Endothelial cell of umbilical vein (primary cell): Measurements from ENCODE around the gene SLC25A43. TPM values are rescaled to one million over a fixed set of nuclear protein-coding genes. Genes with fewer than 3 reads are reported as not detected.

ENCODE experiments used
- BruUV-seq: library from RNA; stranded (reverse); fragments of 400-500 nt; replicated peaks from 2 replicates; lab custom pipeline; 2021; lab: Mats Ljungman, UMichigan
- CTCF ChIA-PET: fragments of 300-600, 350-600 bp; sonication (Branson Sonifier 250); formaldehyde crosslinking; loops from one replicate; lab custom pipeline; 2021; ENCODE audit warnings: antibody characterized with exemption, inconsistent platforms; lab: Charles Lee
- POLR2A ChIA-PET: fragments of 300-600, 350-600 bp; sonication (Branson Sonifier 250); formaldehyde crosslinking; loops from one replicate; lab custom pipeline; 2021; ENCODE audit warnings: antibody characterized with exemption, inconsistent platforms; lab: Charles Lee
- DNase-seq: peaks from one replicate; pipeline ENCODE4 v3.0.0-alpha.2; 2011; ENCODE audit warnings: low read depth, low spot score
- FAIRE-seq: peaks from 2 replicates; lab custom pipeline; 2011; peaks lifted over from hg19 to GRCh38; lab: Jason Lieb, UNC
- H2AFZ ChIP-seq: 2 replicates; pipeline ENCODE4 v1.6.0; 2012; ENCODE audit warnings: low read depth, low read length, control low read depth, inconsistent platforms
- H3K27ac ChIP-seq: 2 replicates; pipeline ENCODE4 v1.5.1; 2011; ENCODE audit warnings: low read depth, mild to moderate bottlenecking, control low read depth, low read length, moderate library complexity; ENCODE audit not compliant: insufficient read depth
- H3K27me3 ChIP-seq, 2 experiments: 2 replicates each; pipeline versions ENCODE4 v1.6.0 to v1.6.1; 2011; ENCODE audit warnings: low read length in 2 of 2, mixed read lengths in 1 of 2; ENCODE audit not compliant: control insufficient read depth in 2 of 2, insufficient read depth in 2 of 2
- H3K36me3 ChIP-seq, 2 experiments: 2 replicates in 1 of 2; 3 replicates in 1 of 2; pipeline ENCODE4 v1.5.1; 2011; ENCODE audit warnings: low read length in 2 of 2, mild to moderate bottlenecking in 1 of 2, moderate library complexity in 1 of 2; ENCODE audit not compliant: control insufficient read depth in 2 of 2, insufficient read depth in 2 of 2; ENCODE audit errors: extremely low read depth in 1 of 2
- H3K4me1 ChIP-seq: 3 replicates; pipeline ENCODE4 v1.5.1; 2011; ENCODE audit warnings: mild to moderate bottlenecking, low read length; ENCODE audit not compliant: control insufficient read depth, insufficient read depth; ENCODE audit errors: extremely low read depth
- H3K4me2 ChIP-seq: 2 replicates; pipeline ENCODE4 v1.6.1; 2011; ENCODE audit warnings: low read length, control low read depth, mixed read lengths; ENCODE audit not compliant: insufficient read depth
- H3K4me3 ChIP-seq, 3 experiments: fragments of 200-600 bp in 1 of 3; sonication (generic), shearing (Covaris generic) in 1 of 3; replicated peaks in 1 of 3; 2 replicates each; pipeline ENCODE4 v1.5.1; 2011 to 2016; ENCODE audit warnings: control low read depth in 3 of 3, low read length in 3 of 3, mild to moderate bottlenecking in 2 of 3, inconsistent platforms in 1 of 3, low read depth in 1 of 3, moderate library complexity in 1 of 3; ENCODE audit not compliant: insufficient read depth in 1 of 3
- H3K79me2 ChIP-seq: 2 replicates; pipeline ENCODE4 v1.6.0; 2012; ENCODE audit warnings: low read length, inconsistent platforms; ENCODE audit not compliant: control insufficient read depth, insufficient read depth
- H3K9ac ChIP-seq: replicated peaks from 2 replicates; pipeline ENCODE3; 2011; ENCODE audit warnings: low read length, control low read depth; ENCODE audit not compliant: insufficient read depth; ENCODE audit errors: extremely low read depth
- H3K9me1 ChIP-seq: replicated peaks from 3 replicates; pipeline ENCODE4 v1.6.0; 2011; ENCODE audit warnings: mild to moderate bottlenecking, low read length; ENCODE audit not compliant: control insufficient read depth, insufficient read depth; ENCODE audit errors: extremely low read depth
- H3K9me3 ChIP-seq: replicated peaks from 2 replicates; pipeline ENCODE4 v1.5.1; 2012; ENCODE audit warnings: low read length, inconsistent platforms; ENCODE audit not compliant: control insufficient read depth, insufficient read depth
- H4K20me1 ChIP-seq: replicated peaks from 2 replicates; pipeline ENCODE3; 2011; ENCODE audit warnings: mild to moderate bottlenecking, low read length; ENCODE audit not compliant: control insufficient read depth, insufficient read depth; ENCODE audit errors: extremely low read depth
- CTCF ChIP-seq, 2 donors: IDR thresholded peaks; 1 replicate in 1 of 2; 2 replicates in 1 of 2; pipeline ENCODE4 v1.5.1; 2011; ENCODE audit warnings: low read length in 2 of 2, mild to moderate bottlenecking in 2 of 2, moderate library complexity in 2 of 2, control low read depth in 1 of 2, inconsistent platforms in 1 of 2, low read depth in 1 of 2; ENCODE audit not compliant: insufficient read depth in 1 of 2; ENCODE audit errors: extremely low read depth in 1 of 2
- EZH2 ChIP-seq: IDR thresholded peaks from 2 replicates; pipeline ENCODE4 v1.6.1; 2012; ENCODE audit warnings: borderline replicate concordance, low read depth, mild to moderate bottlenecking, moderate library complexity, low read length, inconsistent platforms; ENCODE audit not compliant: severe bottlenecking
- FOS ChIP-seq: IDR thresholded peaks from 2 replicates; pipeline ENCODE4 v1.6.1; 2011; ENCODE audit warnings: mild to moderate bottlenecking, low read length, moderate library complexity, borderline replicate concordance; ENCODE audit not compliant: insufficient read depth
- GATA2 ChIP-seq: IDR thresholded peaks from 2 replicates; pipeline ENCODE4 v1.7.0; 2011; ENCODE audit warnings: low read depth, mild to moderate bottlenecking, moderate library complexity, mixed read lengths, low read length; ENCODE audit not compliant: insufficient read length, insufficient read depth
- JUN ChIP-seq: IDR thresholded peaks from 2 replicates; pipeline ENCODE4 v1.6.1; 2011; ENCODE audit warnings: borderline replicate concordance, low read depth; ENCODE audit not compliant: insufficient read length, insufficient read depth
- MAX ChIP-seq: IDR thresholded peaks from 2 replicates; pipeline ENCODE4 v1.6.1; 2011; ENCODE audit not compliant: insufficient read depth, insufficient read length
- MYC ChIP-seq: IDR thresholded peaks from one replicate; pipeline ENCODE4 v1.6.1; 2011; ENCODE audit warnings: mild to moderate bottlenecking, low read depth, low read length
- POLR2A ChIP-seq: IDR thresholded peaks from 2 replicates; pipeline ENCODE4 v1.6.1; 2012; ENCODE audit warnings: low read depth, mild to moderate bottlenecking, control low read depth, low read length
- POLR2AphosphoS5 ChIP-seq: IDR thresholded peaks from 2 replicates; pipeline ENCODE4 v1.6.1; 2012; ENCODE audit warnings: low read depth, mild to moderate bottlenecking, control low read depth, low read length, moderate library complexity; ENCODE audit not compliant: insufficient read depth
- dilution Hi-C: fragments of 300-500 bp; cut with MboI; formaldehyde crosslinking; loops from one replicate; pipeline ENCODE4 v1.15.0; 2019; ENCODE audit warnings: low sequenced_read_pairs; ENCODE audit not compliant: extremely low pct_ligation_motif_present
- intact Hi-C: fragments of 100-400 bp; cut with micrococcal nuclease; formaldehyde crosslinking; loops from one replicate; pipeline ENCODE4 v1.10.0; 2022
- polyA plus RNA-seq, 4 experiments: library from polyadenylated mRNA; depleted of rRNA in 3 of 4; stranded (reverse) in 3 of 4; unstranded in 1 of 4; fragments of >200 nt; gene quantifications; 2 replicates each; pipeline versions ENCODE4 v1.2.1 to v1.2.3, GENCODE V29; 2011 to 2012; ENCODE audit warnings: missing spikeins in 1 of 4
- total RNA-seq: library from RNA; stranded (reverse); gene quantifications from 2 replicates; pipeline ENCODE4 v1.2.3, GENCODE V29; 2021

SLC25A43 gene
- total and polyA plus RNA-seq, 2 donors (not counting 3 experiments of a cell fraction or from before 2014, with no cell fraction given) = 7.2 to 11.5 TPM

- no peak overlapping the region for H3K27ac ChIP-seq
- H3K9ac ChIP-seq = no peak overlapping the region
- H3K9me3 ChIP-seq = no peaks in the 10 kb centered on the region
- POLR2A ChIA-PET = no interaction called here
- H3K27me3 ChIP-seq = no peaks in the 10 kb centered on the region
- CTCF ChIA-PET = no interaction called here
- peaks cover 6% of the 10 kb centered on the region for H3K4me1 ChIP-seq
- H3K4me3 ChIP-seq = no peak overlapping the region
- H4K20me1 ChIP-seq = no peaks in the 10 kb centered on the region
- TF ChIP-seq JUN (no peak), GATA2 (no peak), MYC (no peak), CTCF (IDR thresholded peaks at IDR 0.05; ENCODE audit: extremely low read depth in 1 of 2, insufficient read depth in 1 of 2, low read depth in 1 of 2, low read length in 2 of 2) (no peak), MAX (no peak), FOS (no peak), POLR2A (no peak), POLR2AphosphoS5 (no peak), EZH2 (no peak)
- no peaks in the 10 kb centered on the region for H3K9me1 ChIP-seq
- no peak overlapping the region for H3K4me2 ChIP-seq
- intact Hi-C loops (no loop called here), dilution Hi-C loops (no loop called here)
- H3K36me3 ChIP-seq = no peaks in the 10 kb centered on the region
- H2AFZ ChIP-seq = no peak overlapping the region
- BruUV-seq = no TSS peak
- FAIRE-seq = no peak
- no peak for DNase-seq
- H3K79me2 ChIP-seq = no peaks in the 10 kb centered on the region
Measured at GRCh38 chrX:119376312-119376711, 22.8 kb upstream of the SLC25A43 start.
